Hematopoietic multipotent progenitor cell treated with erythropoietin and hydrocortisone succinate and interleukin-3 and kit ligand, for 17 days (in vitro differentiated cells): ENCODE measurements around the gene RPAP2.
"Not testable (repeated sequence)": the region's sequence is repeated elsewhere in the genome, so short reads cannot be mapped to it uniquely, and the experiment has no call there.

Experiments
- DNase-seq: peaks from one replicate; pipeline ENCODE4 v3.0.0-alpha.2; 2015; ENCODE audit warnings: low spot score

RPAP2 gene

DNA sequence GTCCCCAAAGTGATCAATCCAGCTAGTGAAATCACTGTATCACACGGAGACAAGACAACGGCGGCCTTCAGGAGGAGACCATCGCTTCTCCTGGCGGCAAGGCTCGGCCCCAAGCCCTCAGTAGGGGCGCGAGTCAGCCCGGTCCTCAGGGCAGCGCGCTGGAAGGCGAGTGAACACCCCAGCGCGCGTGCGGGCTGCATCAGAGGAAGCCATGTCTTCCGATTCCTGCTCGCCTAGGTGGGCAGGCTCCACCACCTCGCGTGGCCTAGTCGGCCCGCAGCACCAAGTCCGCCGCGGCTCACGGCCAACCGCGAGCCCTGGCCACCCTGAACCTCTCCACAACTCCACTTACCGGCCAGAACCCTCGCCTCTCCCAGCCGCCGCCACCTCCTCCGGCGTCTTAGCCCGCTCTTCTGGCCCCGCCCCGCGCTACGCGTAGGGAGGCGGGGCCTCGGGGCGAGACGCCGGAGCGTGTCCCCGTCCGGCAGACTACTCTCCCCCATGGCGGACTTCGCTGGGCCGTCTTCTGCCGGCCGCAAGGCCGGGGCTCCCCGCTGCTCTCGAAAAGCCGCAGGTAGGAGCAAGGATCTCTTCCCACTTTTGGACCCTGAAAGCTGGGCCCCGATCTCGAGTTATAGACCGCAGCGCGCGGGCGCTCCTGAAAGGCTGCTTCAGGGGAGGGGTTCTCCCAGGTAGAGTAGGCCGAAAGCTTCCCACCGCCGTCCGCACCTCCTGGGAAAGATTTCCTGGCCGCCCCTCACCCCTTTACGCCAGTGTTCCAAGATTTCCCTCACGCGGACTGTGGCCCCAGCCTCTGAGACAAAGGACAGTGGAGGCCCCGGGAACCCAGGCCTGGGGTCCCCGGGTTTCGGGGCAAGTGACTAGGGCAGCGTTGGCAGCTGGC lies at the start of gene RPAP2, which contains the start of gene GLMN:
RPAP2 (plus strand) TSS at position 487 of the 904 bp plus-strand sequence; CDS start at position 502, 15 bp downstream.
GLMN (minus strand) TSS at position 415 of the 904 bp plus-strand sequence. CDS start 988 bp downstream, outside the sequence.
- DNase-seq = peak; percentile 90

GRCh38 chr1:92254714-92255113 lies 44.1 kb upstream of the RPAP2 start:
- DNase-seq = not testable (repeated sequence)

DNA sequence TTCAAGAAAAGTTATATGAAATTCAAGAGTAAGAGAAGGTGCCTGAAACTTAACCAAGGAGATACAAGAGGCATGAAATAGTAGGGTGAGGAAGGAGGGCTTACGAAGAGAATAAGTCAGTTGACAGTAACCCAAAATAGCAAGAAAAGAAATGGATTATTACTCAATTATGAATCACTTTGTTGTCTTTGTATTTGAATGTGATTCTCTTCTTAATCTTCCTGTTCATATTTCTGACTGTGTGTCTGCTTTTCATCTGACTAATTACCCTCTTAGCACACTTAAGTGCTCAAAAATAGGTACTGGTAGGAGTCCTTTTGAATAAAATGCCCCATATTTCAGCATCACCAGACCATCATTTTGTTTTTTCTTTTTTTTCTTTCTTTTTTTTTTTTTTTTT lies 39.5 kb upstream of the RPAP2 start:
- DNase-seq = no peak

DNA sequence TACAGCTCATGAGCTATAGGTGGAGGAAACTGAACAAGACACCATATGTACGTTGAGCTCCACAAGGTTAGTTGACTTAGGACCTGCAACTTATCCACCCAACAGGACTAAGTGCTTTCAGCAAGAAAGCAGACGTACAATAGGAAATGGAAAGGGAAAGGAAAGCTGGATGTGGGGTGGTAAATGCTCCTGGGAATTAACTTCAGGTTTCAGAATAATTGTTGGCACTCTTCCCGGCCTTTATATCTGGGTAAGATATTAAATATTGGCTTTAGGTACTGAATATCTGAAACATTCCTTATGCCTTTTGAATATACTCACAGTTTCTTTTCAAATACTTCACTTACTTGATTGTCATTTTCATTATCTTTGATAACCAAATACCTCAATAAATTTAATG lies 36.3 kb upstream of the RPAP2 start:
- DNase-seq = no peak

- no peak for DNase-seq
These were observed 25.8 kb upstream of the RPAP2 start for GRCh38 chr1:92273039-92273438.

GRCh38 chr1:92274939-92275338 lies 23.9 kb upstream of the RPAP2 start:
- DNase-seq = no peak

DNA sequence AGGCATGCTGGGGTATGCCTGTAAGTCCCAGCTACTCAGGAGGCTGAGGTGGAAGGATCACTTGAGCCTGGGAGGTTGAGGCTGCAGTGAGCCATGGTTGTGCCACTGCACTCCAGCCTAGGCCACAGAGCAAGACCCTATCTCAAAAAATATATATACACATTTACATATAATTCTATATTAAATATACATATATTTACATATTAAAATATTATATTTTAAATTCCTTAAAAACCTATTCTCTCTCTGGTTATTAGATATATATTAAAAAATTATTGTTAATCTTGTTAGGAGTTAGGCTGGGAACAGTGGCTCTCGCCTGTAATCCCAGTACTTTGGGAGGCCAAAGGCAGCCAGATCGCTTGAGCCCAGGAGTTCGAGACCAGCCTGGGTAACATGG lies 22.8 kb upstream of the RPAP2 start:
- no peak for DNase-seq

GRCh38 chr1:92277105-92277723 lies 21.6 kb upstream of the RPAP2 start:
- no peak for DNase-seq

DNA sequence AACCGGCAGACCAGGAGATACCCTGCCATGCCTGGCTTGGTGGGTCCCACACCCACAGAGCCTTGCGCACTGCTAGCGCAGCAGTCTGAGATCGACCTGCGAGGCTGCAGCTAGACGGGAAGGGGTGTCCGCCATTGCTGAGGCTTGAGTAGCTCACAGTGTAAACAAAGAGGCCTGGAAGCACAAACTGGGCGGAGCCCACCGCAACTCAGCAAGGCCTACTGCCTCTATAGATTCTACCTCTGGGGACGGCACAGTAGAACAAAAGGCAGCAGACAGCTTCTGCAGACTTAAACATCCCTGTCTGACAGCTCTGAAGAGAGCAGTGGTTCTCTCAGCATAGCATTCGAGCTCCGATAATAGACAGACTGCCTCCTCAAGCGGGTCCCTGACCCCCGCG lies 19.1 kb upstream of the RPAP2 start:
- not testable (repeated sequence) for DNase-seq

DNA sequence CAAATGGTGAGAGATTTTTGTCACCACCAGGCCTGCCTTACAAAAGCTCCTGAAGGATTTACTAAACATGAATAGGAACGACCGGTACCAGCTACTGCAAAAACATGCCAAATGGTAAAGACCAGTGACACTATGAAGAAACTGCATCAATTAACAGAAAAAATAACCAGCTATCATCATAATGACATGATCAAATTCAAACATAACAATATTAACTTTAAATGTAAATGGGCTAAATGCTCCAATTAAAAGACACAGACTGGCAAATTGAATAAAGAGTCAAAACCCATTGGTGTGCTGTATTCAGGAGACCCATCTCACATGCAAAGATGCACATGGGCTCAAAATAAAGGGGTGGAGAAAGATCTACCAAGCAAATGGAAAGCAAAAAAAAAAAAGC lies 17.4 kb upstream of the RPAP2 start:
- DNase-seq = not testable (repeated sequence)

- DNase-seq = peak; percentile 47
These were observed 7.4 kb upstream of the RPAP2 start for GRCh38 chr1:92291372-92291999.

DNA sequence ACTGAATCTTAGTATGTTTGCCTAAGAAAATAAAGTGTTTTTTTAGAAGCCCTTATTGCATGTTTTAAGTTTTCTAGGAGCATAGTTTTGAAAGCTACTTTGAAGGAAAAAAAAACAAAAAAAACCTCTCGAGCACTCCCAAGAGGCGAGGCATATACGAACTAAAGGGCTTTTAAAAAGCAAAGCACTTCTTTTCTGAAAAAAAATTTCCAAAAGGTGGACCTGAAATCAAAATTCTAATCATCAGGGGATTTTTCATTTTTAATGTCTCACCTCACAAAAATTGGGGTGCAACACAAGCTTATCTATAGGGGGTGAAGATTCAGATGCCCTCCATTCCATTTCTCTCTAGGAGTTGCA lies 666 bp upstream of the RPAP2 start:
- DNase-seq = no peak

GRCh38 chr1:92299477-92300150 lies 755 bp downstream of the RPAP2 start:
- no peak for DNase-seq

DNA sequence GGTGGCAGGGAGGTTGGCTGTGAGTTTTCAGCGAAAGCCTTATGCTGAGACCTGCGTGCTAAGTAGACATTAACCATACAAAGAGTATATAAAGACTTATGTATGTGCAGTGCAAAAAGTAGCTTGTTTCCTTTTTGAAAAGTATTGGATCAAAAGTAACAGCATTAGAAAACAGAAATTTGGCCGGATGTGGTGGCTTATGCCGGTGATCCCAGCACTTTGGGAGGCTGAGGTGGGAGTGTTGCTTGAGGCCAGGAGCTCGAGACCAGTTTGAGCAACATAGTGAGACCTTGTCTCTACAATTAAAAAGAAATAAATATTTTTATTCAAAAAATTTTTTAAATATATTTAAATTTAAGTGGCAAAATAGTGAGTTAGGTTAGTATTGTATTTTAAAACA lies 2.2 kb downstream of the RPAP2 start:
- DNase-seq = no peak

- DNase-seq = no peak
These were observed 7.2 kb downstream of the RPAP2 start for GRCh38 chr1:92306020-92306419.

GRCh38 chr1:92307980-92308379 lies 9.1 kb downstream of the RPAP2 start:
- DNase-seq = no peak

DNA sequence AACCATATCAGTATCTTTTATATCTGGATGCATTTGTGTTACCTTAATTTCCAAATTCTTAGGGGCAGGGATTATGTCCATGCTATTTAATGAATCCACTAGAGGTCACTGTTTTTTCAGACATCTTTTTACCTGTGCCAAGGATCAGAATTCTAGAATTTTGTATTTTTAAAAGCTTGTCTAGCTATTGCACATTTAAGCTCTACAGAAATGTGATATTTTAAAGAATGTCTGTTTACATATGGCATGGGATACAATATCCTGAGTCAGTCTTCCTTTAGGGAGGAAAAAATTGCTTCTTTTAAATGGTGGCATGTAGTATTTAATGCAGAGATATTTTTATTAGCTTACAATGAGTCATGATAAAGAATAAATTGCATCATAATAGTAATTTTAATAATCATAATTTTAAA lies 11.3 kb downstream of the RPAP2 start:
- peak; percentile 25 for DNase-seq

- DNase-seq = no peak
These were observed 15.2 kb downstream of the RPAP2 start for GRCh38 chr1:92314024-92314423.

GRCh38 chr1:92315766-92316599 lies 17.1 kb downstream of the RPAP2 start:
- DNase-seq = no peak

DNA sequence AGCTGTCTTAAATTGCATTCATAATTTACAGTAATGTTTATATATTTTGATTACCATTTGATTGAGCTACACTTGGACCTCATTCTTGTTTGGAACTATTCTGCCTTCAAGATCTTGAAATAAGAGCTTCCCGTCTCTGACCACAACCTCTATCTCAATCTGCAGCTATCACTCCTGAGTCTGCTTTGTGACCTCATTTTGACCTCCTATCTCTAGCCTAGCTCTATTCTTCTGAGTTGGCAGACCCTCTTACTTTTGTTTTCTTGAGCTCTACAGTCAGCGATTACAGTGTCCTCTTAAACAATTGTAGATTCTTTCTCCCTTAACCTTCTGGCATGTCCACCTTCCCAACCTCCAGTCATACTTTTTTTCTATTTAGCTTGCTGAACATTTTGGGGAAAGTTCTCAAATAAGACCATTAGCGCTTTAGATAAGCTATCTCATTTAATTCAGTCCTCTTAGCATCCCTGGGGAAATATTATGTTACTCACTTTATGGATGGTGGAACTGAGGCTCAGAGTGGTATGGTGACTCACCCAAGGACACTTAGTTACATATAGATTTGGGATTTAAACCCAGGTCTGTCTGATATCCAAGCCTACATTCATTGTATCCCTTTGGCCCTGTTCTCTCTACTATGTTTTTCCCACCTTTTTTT lies 19.1 kb downstream of the RPAP2 start:
- no peak for DNase-seq
